Measurements from ENCODE around the gene CD101.

CD101 gene, protein sequence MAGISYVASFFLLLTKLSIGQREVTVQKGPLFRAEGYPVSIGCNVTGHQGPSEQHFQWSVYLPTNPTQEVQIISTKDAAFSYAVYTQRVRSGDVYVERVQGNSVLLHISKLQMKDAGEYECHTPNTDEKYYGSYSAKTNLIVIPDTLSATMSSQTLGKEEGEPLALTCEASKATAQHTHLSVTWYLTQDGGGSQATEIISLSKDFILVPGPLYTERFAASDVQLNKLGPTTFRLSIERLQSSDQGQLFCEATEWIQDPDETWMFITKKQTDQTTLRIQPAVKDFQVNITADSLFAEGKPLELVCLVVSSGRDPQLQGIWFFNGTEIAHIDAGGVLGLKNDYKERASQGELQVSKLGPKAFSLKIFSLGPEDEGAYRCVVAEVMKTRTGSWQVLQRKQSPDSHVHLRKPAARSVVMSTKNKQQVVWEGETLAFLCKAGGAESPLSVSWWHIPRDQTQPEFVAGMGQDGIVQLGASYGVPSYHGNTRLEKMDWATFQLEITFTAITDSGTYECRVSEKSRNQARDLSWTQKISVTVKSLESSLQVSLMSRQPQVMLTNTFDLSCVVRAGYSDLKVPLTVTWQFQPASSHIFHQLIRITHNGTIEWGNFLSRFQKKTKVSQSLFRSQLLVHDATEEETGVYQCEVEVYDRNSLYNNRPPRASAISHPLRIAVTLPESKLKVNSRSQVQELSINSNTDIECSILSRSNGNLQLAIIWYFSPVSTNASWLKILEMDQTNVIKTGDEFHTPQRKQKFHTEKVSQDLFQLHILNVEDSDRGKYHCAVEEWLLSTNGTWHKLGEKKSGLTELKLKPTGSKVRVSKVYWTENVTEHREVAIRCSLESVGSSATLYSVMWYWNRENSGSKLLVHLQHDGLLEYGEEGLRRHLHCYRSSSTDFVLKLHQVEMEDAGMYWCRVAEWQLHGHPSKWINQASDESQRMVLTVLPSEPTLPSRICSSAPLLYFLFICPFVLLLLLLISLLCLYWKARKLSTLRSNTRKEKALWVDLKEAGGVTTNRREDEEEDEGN

DNA sequence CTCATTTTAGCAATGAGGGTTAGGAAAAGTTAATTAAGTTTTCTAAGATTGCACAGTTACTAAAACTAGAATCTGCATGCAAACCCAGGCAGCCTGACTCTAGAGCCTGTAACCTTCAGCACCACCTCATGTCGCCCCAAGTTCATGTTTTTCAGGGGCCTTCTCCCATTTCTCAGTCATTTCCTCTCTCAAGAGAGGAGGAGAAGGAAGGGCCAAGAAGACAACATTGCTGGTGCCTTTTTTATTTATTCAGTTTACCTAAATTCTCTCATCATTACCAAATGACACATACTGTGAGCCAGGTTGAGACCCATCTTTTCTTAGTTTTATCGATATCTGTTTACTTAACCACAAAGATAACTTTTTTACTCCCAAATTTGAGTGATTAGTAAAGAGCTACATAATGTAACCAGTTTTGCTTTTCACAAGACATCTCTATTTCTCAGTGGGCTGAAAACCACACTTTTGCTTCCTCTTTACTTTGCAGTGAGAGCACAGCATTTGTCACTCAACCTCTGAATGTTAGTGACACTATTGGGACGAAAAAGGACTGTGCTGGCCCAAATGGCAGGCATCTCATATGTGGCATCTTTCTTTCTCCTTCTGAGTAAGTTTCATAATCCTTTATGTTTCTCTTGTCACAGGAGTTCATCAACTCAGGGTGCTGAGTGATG is at the start of gene CD101:
CD101 (plus strand) TSS at position 507 of the 674 bp plus-strand sequence; CDS start at position 565, 58 bp downstream.
- FAIRE-seq = no peak
- no peak for DNase-seq (ENCODE audit: insufficient read length, low spot score)

DNA sequence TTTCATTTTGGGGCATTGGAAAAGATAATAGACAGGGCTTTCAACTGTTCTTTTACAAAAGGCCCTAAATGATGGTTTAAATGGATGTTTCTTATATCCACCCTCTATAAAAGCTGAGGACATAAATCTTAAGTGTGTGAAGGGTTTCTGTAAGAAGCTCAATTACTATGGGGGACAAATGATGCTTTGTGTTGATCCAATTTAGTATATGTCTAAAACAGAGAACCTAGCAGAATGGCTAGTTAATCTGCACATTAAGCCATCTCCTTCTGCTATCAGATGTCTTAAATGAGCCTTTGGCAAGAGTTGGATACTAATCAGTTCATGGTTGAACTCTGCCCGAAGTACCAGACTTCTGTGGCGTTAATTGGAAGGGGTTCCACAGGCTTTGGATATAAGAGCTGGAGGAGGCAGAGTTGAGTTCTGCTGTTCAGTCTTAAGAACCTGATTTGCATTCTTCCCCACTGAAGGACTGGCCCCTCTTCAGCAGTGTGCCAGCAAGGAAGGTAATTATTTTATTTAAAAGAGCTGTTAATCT is 48.8 kb upstream of the CD101 start:
- TF ChIP-seq, protein P1, sequence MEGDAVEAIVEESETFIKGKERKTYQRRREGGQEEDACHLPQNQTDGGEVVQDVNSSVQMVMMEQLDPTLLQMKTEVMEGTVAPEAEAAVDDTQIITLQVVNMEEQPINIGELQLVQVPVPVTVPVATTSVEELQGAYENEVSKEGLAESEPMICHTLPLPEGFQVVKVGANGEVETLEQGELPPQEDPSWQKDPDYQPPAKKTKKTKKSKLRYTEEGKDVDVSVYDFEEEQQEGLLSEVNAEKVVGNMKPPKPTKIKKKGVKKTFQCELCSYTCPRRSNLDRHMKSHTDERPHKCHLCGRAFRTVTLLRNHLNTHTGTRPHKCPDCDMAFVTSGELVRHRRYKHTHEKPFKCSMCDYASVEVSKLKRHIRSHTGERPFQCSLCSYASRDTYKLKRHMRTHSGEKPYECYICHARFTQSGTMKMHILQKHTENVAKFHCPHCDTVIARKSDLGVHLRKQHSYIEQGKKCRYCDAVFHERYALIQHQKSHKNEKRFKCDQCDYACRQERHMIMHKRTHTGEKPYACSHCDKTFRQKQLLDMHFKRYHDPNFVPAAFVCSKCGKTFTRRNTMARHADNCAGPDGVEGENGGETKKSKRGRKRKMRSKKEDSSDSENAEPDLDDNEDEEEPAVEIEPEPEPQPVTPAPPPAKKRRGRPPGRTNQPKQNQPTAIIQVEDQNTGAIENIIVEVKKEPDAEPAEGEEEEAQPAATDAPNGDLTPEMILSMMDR (IDR thresholded peaks at IDR 0.05; ENCODE audit: insufficient read depth, missing control alignments) = no peak
- no peak for DNase-seq (ENCODE audit: insufficient read length, low spot score)
- no peak for FAIRE-seq

More for the DNA sequence above, at the start of gene CD101:
- TF ChIP-seq, protein P1 (IDR thresholded peaks at IDR 0.05; ENCODE audit: insufficient read depth, missing control alignments) = no peak

DNA sequence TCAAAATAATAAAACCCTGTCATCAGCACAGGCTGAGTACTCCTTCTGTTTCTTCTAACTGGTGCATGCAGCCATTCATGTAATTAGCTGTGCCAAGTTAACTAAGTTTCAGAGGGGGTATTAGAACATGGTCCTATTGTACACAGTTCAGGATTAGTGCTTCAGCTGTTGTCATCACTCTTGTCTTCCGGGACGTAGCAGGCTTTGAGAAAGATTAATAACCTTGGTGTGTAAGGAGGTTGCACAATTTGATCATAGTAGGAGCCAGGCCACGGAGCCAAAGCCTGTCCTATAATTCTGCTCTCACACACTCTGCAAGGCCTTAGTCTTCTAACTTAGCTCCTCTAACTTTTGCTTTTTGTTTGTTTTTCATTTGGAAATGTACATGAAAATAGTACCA is 47.1 kb upstream of the CD101 start:
- TF ChIP-seq, protein P1 (IDR thresholded peaks at IDR 0.05; ENCODE audit: insufficient read depth, missing control alignments) = no peak
- FAIRE-seq (no peak), DNase-seq (ENCODE audit: insufficient read length, low spot score) (no peak)

DNA sequence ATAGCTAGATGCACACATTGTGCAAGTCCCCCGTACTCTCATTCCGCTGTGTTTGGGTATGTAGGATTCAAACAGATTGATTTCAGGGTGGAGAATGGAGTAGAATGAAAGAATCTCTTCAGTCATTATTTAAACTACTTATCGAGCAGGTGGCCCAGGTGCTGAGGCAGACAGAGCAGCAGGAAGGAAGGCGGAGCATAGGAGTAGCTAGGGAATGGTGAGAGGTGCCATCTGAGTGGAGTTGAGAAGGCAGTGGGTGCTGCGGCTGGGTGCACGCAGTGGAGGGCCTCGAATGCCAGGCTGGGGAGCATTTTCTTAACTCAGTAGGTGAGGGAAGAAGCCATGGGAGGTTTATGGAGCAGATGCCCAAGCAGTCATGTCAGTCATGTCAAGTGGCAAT is 45.2 kb upstream of the CD101 start:
- TF ChIP-seq, protein P1 (IDR thresholded peaks at IDR 0.05; ENCODE audit: insufficient read depth, missing control alignments) = no peak
- FAIRE-seq (no peak), DNase-seq (ENCODE audit: insufficient read length, low spot score) (no peak)

DNA sequence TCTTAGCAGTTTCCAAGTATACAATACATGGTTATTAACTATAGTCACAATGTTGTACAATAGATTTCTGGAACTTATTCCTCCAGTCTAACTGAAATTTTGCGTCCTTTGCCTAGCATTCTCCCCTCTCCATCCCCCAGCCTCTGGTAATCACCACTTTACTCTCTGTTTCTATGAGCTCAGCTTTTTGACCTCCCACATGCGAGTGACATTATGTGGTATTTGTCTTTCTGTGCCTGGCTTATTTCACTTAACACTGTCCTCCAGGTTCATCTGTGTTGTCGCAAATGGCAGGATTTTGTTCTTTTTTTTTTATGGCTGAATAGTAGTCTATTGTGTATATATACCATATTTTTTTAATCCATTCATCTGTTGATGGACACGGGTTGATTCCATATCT is 43.9 kb upstream of the CD101 start:
- no peak for DNase-seq (ENCODE audit: insufficient read length, low spot score)
- FAIRE-seq = no peak
- TF ChIP-seq, protein P1 (IDR thresholded peaks at IDR 0.05; ENCODE audit: insufficient read depth, missing control alignments) = no peak

DNA sequence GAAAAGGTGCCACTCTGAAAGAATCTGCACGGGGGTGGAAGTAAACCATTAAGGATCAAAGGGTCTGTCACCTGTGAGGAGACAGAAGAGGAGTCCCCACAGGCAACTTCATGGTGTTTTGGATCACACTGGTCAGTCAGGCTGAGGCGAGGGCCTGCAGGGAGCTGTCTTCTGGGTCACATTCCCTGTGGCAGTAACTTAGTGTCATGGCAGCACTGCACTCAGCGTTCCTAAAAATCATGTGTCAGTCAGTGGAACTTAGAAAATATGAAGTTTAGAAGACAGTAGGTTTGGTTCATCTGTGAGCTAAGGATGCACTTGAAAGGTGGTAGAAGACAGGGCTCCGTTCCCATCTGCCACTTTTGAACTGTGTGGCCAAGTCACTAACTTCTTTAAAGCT is 43.5 kb upstream of the CD101 start:
- no peak for FAIRE-seq
- TF ChIP-seq, protein P1 (IDR thresholded peaks at IDR 0.05; ENCODE audit: insufficient read depth, missing control alignments) = no peak

More for the DNA sequence above, 43.5 kb upstream of the CD101 start:
- no peak for DNase-seq (ENCODE audit: insufficient read length, low spot score)

Data from D721Med (cell line).